ENCODE measurements around the gene GALNT8. TPM values are rescaled to one million over a fixed set of nuclear protein-coding genes. Genes with fewer than 3 reads are reported as not detected.
"Not testable (repeated sequence)": the region's sequence is repeated elsewhere in the genome, so short reads cannot be mapped to it uniquely, and the experiment has no call there.

Gene GALNT8
- total RNA-seq, 1 donor from 2014 or later = 0.21 TPM

- no peak for TF ChIP-seq CTCF (IDR thresholded peaks at IDR 0.05)
These were observed 22.3 kb downstream of the GALNT8 start for GRCh38 chr12:4742416-4742970.

GRCh38 chr12:4743046-4743445 lies 22.8 kb downstream of the GALNT8 start:
- Mint-ChIP-seq H3K27ac (ENCODE audit: unreplicated experiment) (no peak overlapping the region), H3K4me1 (ENCODE audit: unreplicated experiment) (no peaks in the 10 kb centered on the region), H3K27me3 (ENCODE audit: unreplicated experiment) (no peaks in the 10 kb centered on the region), H3K36me3 (ENCODE audit: unreplicated experiment) (no peaks in the 10 kb centered on the region), H3K4me3 (ENCODE audit: unreplicated experiment) (no peak overlapping the region), H3K9me3 (ENCODE audit: unreplicated experiment) (no peaks in the 10 kb centered on the region)
- TF ChIP-seq CTCF (IDR thresholded peaks at IDR 0.05) = no peak
- no peak for DNase-seq (ENCODE audit: extremely low spot score, unreplicated experiment)

More at GRCh38 chr12:4742416-4742970, 22.3 kb downstream of the GALNT8 start:
- Mint-ChIP-seq H3K27ac (ENCODE audit: unreplicated experiment) (no peak overlapping the region), H3K27me3 (ENCODE audit: unreplicated experiment) (peaks cover 2% of the 10 kb centered on the region), H3K9me3 (ENCODE audit: unreplicated experiment) (no peaks in the 10 kb centered on the region), H3K36me3 (ENCODE audit: unreplicated experiment) (no peaks in the 10 kb centered on the region), H3K4me1 (ENCODE audit: unreplicated experiment) (no peaks in the 10 kb centered on the region), H3K4me3 (ENCODE audit: unreplicated experiment) (no peak overlapping the region)
- DNase-seq (ENCODE audit: extremely low spot score, unreplicated experiment) = no peak

- no peaks in the 10 kb centered on the region for H3K36me3 Mint-ChIP-seq (ENCODE audit: unreplicated experiment)
- no peaks in the 10 kb centered on the region for H3K4me1 Mint-ChIP-seq (ENCODE audit: unreplicated experiment)
- no peaks in the 10 kb centered on the region for H3K9me3 Mint-ChIP-seq (ENCODE audit: unreplicated experiment)
- DNase-seq (ENCODE audit: extremely low spot score, unreplicated experiment) = no peak
- no peak for TF ChIP-seq CTCF (IDR thresholded peaks at IDR 0.05)
- no peak overlapping the region for H3K4me3 Mint-ChIP-seq (ENCODE audit: unreplicated experiment)
- H3K27me3 Mint-ChIP-seq (ENCODE audit: unreplicated experiment) = peaks cover 2% of the 10 kb centered on the region
- H3K27ac Mint-ChIP-seq (ENCODE audit: unreplicated experiment) = no peak overlapping the region
These were observed 24.5 kb downstream of the GALNT8 start for GRCh38 chr12:4744709-4745108.

- no peak for TF ChIP-seq CTCF (IDR thresholded peaks at IDR 0.05)
- no peaks in the 10 kb centered on the region for H3K4me1 Mint-ChIP-seq (ENCODE audit: unreplicated experiment)
- no peaks in the 10 kb centered on the region for H3K9me3 Mint-ChIP-seq (ENCODE audit: unreplicated experiment)
- no peak overlapping the region for H3K4me3 Mint-ChIP-seq (ENCODE audit: unreplicated experiment)
- H3K36me3 Mint-ChIP-seq (ENCODE audit: unreplicated experiment) = no peaks in the 10 kb centered on the region
- peaks cover 3% of the 10 kb centered on the region for H3K27me3 Mint-ChIP-seq (ENCODE audit: unreplicated experiment)
- H3K27ac Mint-ChIP-seq (ENCODE audit: unreplicated experiment) = no peak overlapping the region
- DNase-seq (ENCODE audit: extremely low spot score, unreplicated experiment) = no peak
These were observed 25.0 kb downstream of the GALNT8 start for GRCh38 chr12:4745249-4745648.

- not testable (repeated sequence) for DNase-seq (ENCODE audit: extremely low spot score, unreplicated experiment); H3K27ac Mint-ChIP-seq (ENCODE audit: unreplicated experiment); H3K4me3 Mint-ChIP-seq (ENCODE audit: unreplicated experiment); H3K36me3 Mint-ChIP-seq (ENCODE audit: unreplicated experiment); H3K9me3 Mint-ChIP-seq (ENCODE audit: unreplicated experiment); H3K4me1 Mint-ChIP-seq (ENCODE audit: unreplicated experiment)
- H3K27me3 Mint-ChIP-seq (ENCODE audit: unreplicated experiment) = peaks cover 10% of the 10 kb centered on the region
These were observed 31.5 kb downstream of the GALNT8 start for GRCh38 chr12:4751654-4752053.

GRCh38 chr12:4762773-4763172 lies 42.6 kb downstream of the GALNT8 start:
- Mint-ChIP-seq H3K27ac (ENCODE audit: unreplicated experiment) (no peak overlapping the region), H3K36me3 (ENCODE audit: unreplicated experiment) (no peaks in the 10 kb centered on the region)

More at GRCh38 chr12:4762773-4763172, 42.6 kb downstream of the GALNT8 start:
- TF ChIP-seq CTCF (IDR thresholded peaks at IDR 0.05) = no peak
- Mint-ChIP-seq H3K4me1 (ENCODE audit: unreplicated experiment) (no peaks in the 10 kb centered on the region), H3K4me3 (ENCODE audit: unreplicated experiment) (no peak overlapping the region), H3K9me3 (ENCODE audit: unreplicated experiment) (no peaks in the 10 kb centered on the region), H3K27me3 (ENCODE audit: unreplicated experiment) (peaks cover 7% of the 10 kb centered on the region)
- DNase-seq (ENCODE audit: extremely low spot score, unreplicated experiment) = no peak

Data from osteocyte (in vitro differentiated cells).